Pons (tissue), 1 donor: ENCODE measurements around the gene TGFB1.
"Not testable (repeated sequence)": the region's sequence is repeated elsewhere in the genome, so short reads cannot be mapped to it uniquely, and the experiment has no call there.

Source experiments
- DNase-seq: peaks from one replicate; pipeline ENCODE4 v3.0.0-alpha.2; 2016; ENCODE audit warnings: low spot score

TGFB1 gene

GRCh38 chr19:41353466-41354342, at the start of gene TGFB1:
TSS of gene TGFB1 (minus strand) at chr19:41353922. CDS start at chr19:41353044, 878 bp downstream.
- DNase-seq: peak; percentile 61

- no peak for DNase-seq
Measured at GRCh38 chr19:41402010-41402409, 48.3 kb upstream of the TGFB1 start.

DNA sequence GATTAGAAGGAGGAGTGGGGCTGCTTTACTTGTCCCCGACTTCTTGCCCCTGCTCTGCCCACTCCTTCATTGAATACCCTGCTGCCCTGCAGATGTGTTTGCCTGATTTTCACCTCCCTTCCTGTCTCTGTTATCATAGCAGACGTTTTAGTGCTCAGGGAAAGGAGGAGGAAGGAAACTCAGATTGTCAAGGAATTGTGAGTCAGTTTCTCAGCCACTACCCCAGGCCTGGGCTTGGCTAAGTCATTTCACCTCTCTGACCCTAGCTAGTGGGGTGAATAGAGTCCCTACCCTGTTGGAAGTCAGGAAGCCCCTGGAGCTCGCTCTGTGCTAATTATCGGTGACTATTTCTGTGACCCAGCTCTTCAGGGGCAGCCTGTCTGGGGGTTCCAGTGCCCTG, 47.8 kb upstream of the TGFB1 start:
- DNase-seq: no peak

DNA sequence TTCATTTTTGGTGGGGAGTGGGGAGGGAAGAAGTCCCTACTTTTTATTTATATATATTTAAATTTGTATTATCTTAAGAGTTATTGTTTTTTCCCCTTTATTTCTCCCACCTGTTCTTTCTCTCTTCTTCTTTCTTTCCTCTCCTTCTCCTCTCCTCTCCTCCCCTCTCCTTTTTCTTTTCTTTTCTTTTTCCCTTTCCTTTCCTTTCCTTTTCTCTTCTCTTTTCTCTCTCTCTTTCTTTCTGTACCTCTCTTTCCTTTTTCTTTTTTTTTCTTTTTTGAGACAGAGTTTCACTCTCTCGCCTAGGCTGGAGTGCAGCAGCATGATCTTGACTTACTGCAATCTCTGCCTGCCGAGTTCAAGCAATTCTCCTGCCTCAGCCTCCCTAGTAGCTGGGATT, 45.8 kb upstream of the TGFB1 start:
- DNase-seq: no peak

- DNase-seq: no peak
Measured at GRCh38 chr19:41399091-41399490, 45.4 kb upstream of the TGFB1 start.

DNA sequence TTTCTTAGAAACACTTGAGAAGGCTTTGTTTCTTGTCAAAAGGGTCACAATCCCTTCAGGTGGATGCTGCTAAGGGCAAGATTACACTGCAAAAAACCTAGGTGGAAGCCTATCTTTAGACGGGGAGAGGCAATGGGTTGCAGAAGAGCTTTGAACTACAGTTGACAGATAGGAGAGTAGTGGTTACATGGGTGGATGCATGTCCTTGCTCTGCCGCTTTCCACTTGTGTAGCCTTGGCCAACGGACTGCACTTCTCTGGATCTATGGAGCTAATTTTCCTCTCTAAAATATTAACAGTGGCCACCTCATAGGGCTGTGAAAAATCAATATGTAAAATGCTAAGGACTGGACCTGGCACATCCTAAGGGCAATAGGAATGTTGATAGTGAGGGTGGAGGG, 44.9 kb upstream of the TGFB1 start:
- no peak for DNase-seq

GRCh38 chr19:41398050-41398418, 44.3 kb upstream of the TGFB1 start:
- DNase-seq: no peak

DNA sequence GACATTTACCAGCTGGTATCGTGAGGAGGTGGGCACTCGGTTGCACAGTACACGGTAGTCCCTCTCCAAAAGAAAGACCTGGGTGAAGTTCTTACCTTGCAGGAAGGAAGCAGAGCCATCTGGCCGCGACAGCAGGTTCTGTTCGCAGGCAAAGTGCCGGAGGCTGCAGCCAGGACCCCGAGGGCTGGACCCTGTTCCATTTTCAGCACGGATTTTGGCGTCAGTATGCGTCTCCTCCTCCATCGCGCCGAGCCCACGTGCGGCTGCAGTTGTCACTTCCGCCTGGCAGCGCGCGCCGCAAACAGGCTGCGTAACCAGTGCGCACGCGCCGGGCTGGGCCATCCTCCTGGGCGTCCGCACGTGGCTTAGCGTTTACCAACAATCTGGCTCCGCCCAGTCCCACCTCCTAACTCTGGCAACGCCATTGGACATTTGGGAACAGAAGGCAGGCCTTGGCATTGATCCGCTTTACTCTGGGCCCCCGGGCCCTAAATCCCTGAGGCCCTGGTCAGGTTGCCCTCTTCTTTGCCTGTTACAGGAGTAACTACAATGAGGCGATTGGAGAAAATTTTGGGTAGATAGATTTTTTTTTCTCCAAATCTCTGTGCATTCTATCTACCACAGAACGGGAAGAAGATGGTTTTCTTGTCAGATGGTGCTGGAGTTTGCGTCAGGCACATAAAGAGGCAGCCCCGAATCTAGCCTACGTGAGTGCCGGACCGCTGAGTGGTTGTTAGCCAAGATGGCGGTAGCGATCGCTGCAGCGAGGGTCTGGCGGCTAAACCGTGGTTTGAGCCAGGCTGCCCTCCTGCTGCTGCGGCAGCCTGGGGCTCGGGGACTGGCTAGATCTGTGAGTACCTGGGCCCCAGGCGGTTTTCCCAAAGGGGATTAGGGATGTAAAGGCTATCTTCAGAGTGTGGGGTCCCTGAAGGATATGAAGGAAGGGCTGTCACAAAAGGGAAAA, 43.6 kb upstream of the TGFB1 start, which contains the start of the genes BCKDHA and EXOSC5:
Gene BCKDHA, plus strand, starts transcription at position 733 of the 964 bp plus-strand sequence. Its CDS starts 10 bp downstream, at position 743.
Gene EXOSC5, minus strand, starts transcription at position 274 of the 964 bp plus-strand sequence. Its CDS starts 31 bp downstream, at position 243.
- peak; percentile 100 for DNase-seq

DNA sequence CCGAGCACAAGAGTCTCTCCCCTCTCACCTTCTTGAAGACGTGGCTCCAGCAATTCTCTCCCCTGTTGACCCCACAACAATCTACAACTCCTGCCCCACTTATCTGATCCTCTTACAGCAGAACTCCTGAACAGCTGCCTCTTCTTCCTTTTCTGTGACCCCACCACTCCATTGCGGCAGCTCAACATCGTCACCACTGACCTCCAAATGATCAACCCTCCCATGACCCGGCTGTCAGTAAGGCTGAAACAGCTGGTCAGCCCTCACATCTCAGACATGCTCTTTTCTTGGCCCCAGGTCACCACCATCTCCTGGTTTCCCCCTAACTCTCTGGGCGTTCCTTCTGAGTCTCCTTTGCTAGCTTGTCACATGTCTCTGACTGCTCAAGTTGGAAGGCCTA, 41.6 kb upstream of the TGFB1 start:
- no peak for DNase-seq

GRCh38 chr19:41392775-41393174, 39.1 kb upstream of the TGFB1 start:
- no peak for DNase-seq

DNA sequence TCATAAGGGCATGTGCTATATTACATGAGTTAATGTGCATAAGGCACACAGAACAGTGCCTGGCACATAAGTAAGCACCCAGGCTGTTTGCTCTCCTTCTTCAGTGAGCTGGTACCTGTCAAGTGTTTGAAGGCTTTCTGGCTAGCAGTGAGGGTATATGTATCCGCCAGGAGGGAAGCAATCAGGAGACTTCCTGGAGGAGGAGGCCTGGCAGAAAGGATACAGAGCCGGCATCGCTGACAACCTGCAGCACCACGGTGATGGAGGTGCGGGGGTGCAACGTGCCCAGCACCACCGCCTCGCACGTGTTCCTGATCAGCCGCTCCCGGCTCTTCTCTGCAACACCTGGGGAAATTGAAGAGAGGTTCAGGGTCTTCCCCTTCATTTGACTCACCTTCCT, 37.9 kb upstream of the TGFB1 start:
- no peak for DNase-seq

DNA sequence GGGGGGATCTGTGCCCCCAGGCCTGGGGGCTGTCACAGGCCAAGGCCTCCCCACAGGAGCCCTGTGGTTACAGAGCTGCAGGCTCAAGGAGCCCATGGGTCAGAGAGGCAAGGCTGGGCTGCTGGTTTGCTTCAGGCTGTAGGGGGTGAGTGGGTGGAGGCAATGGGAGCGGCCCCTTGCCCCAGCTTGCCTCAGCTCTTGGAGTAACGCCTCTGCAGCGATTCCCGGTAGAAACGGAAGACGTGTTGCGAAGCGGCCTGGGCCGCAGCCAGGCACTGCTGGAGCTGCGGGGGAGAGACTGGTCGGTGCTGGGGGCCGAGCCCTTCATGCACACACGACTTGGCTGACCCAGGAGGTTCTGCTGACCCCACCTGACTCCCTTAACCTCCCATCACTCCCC, 32.7 kb upstream of the TGFB1 start:
- no peak for DNase-seq

DNA sequence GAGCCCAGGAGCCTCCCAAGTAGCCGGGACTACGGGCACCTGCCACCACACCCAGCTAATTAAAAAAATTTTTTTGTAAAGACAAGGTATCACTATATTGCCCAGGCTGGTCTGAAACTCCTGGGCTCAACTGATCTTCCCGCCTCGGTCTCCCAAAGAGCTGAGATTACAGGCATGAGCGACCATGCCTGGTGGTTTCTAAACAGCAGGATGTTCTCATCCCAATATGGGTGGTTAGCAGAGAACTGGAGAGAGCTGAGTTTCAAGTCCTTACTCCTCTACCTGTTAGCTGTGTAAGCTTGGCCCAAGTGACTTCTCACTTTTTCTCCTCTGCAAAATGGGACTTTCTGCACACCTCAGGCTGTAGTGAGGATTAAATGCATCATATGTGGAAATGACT, 30.6 kb upstream of the TGFB1 start:
- DNase-seq: no peak

- not testable (repeated sequence) for DNase-seq
Measured at GRCh38 chr19:41381536-41381935, 27.8 kb upstream of the TGFB1 start.

DNA sequence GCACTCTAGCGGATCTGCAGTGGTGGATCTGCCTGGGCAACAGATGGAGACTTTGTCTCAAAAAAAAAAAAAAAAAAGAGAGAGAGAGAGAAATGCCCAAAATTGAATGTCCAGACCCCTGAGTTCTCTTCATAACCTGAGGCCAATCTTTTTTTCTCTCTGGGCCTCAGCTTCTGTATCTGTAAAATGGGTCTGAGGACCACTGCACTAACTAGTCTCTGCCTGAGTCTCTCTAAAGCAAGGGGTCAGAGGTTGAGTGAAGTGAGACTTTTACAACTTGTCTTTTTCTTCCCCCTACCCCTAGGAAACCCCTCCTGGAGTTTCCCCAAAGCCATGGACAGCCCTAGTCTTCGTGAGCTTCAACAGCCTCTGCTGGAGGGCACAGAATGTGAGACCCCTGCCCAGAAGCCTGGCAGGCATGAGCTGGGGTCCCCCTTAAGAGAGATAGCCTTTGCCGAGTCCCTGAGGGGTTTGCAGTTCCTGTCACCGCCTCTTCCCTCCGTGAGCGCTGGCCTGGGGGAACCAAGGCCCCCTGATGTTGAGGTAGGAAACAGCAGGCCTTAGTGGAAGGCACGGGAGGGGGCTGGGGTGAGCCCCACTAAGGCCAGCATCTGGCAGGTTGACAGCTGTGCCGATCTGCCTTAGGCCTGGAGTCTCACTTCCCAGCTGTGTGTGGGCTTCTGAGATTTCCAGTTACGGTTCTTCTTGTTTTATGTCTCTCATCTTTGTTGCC, 24.4 kb upstream of the TGFB1 start:
- DNase-seq: no peak

DNA sequence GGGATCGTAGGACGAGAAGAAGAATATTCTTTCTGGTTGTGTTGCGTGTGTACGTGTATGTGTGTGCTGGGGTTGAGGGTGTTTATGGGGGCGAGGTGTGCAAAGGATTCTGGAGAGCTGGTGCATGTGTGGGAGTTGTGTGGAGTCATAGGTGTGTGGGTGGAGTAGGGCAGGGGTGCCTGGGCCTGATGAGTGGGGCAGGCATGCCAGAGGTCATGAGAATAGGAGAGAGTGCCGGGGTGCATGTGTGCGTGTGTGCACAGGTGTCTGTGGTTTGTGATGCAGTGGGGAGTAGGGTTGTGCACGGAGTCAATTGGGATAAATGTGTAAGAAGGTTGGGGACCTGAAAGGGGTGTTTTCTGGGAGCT, 23.3 kb upstream of the TGFB1 start:
- DNase-seq: no peak

DNA sequence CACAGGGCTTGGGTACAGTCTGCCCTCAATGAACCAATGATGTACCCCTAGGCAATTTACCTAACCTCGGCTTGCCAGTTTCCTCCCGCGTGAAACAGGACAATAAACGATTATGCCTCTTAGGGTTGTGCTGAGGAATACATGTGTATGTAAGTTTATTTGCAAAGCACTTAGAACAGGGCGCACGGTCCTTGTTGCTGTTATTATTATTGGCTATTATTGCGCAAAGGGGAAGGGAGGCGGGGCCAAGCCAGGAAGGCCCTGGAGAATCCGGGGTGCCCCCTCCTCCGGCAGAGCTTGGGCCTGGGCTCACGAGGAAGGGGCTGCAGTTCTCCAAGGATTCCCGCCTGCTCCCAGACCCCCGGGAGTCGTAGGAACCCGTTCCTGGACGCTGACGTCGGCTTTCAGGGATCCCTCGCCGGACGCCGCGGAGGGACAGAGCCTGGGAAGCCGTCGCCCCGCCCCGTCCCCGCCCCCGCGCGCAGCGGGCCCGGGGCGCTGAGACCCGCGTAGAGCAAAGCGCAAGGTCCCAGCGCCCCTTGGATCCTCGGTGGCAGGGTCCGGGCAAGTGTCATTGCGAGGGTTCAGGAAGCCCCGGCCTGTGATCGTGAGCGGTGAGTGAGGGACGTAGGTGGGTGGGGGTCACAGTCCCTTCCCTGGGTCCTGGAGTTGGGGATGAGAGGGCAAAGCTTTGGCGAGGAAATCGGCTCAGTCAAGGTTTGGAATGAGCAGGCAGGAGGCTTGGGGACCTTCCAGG, 22.7 kb upstream of the TGFB1 start, which contains the start of gene TMEM91:
Gene TMEM91, plus strand, starts transcription at position 293 of the 757 bp plus-strand sequence. CDS start 1,777 bp downstream, outside the sequence.
- no peak for DNase-seq

DNA sequence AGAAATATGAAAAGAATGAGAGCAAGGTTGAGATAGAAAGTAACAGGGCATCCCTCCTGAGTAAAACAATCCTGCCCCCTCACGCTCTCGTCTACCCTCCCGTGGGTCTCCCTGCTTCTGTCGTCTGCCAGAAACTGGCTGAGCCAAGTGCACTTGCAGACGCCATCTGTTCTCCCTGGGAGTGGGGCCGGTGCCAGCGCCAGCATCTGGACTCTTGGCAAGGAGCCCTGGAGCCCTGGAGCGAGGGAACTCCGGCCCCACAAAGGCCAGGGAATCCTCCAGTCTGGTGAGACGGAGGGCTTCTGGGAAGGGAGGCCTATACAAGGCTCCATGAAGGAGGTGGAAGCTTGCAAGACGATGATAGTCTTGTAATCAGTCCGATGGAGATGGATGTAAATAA, 20.3 kb upstream of the TGFB1 start:
- peak; percentile 69 for DNase-seq

DNA sequence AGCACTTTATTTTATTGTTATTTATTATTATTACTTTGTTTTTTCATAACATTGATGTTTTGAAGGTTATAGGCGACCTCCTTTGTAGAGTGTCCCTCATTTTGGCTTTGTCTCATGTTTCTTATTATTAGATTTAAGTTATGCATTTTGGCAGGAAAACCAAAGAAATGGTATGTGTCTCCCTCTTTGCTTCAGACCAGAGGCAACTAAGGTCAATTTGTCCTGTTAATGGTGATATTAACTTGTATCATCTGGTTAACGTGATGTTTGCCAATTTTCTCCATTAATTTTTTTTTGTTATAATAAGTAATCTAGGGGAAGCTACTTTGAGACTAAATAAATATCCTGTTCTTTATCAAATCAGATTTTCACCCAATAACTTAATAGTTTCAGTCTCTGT, 18.8 kb upstream of the TGFB1 start:
- no peak for DNase-seq

- no peak for DNase-seq
Measured at GRCh38 chr19:41371541-41371940, 17.8 kb upstream of the TGFB1 start.

DNA sequence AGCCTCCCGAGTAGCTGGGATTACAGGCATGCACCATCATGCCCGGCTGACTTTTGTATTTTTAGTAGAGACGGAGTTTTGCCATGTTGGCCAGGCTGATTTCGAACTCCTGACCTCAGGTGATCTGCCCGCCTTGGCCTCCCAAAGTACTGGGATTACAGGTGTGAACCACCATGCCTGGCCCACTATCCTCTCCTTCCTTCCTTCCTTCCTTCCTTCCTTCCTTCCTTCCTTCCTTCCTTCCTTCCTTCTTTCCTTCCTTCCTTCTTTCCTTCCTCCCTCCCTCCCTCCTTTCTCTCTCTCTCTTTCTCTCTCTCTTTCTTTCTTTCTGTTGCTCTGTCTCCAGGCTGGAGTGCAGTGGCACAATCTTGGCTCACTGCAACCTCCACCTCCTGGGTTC, 17.4 kb upstream of the TGFB1 start:
- DNase-seq: not testable (repeated sequence)
